ENCODE data around the gene GATAD2B. TPM values are rescaled to one million over a fixed set of nuclear protein-coding genes. Genes with fewer than 3 reads are reported as not detected.

The GATAD2B gene
- polyA plus RNA-seq, 1 experiment: 4.8 TPM

DNA sequence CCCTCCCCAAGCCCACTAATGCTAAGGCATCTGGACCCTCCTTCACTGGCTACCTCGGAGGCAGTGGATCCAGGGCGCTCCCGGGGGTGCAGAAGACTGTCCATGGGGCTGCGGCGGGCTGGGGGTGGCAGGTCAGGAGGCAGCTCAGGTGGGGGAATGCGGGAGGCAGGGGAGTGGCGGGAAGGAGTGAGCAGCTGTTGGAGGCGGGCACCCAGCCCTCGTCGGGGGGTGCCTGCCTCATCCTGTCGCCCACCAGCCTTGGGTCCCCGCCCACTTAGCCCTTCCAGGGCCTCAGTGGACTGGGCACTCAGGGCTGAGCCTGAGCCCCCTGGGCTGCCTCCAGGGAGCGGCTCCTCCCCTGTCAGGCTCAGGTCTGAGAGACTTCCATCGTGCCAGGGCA, 10.7 kb upstream of the GATAD2B start:
- no peaks in the 10 kb centered on the region for H3K27me3 ChIP-seq (ENCODE audit: control insufficient read depth, insufficient read depth, low read length)
- H3K9me3 ChIP-seq (ENCODE audit: control insufficient read depth, insufficient read depth, low read length): no peaks in the 10 kb centered on the region
- H3K27ac ChIP-seq (ENCODE audit: low read depth, low read length): no peak overlapping the region
- POLR2A ChIA-PET: no interaction called here
- no peak for DNase-seq (ENCODE audit: low read depth, low spot score)
- H3K4me3 ChIP-seq (ENCODE audit: low read depth, low read length): no peak overlapping the region
- TF ChIP-seq, protein P1, sequence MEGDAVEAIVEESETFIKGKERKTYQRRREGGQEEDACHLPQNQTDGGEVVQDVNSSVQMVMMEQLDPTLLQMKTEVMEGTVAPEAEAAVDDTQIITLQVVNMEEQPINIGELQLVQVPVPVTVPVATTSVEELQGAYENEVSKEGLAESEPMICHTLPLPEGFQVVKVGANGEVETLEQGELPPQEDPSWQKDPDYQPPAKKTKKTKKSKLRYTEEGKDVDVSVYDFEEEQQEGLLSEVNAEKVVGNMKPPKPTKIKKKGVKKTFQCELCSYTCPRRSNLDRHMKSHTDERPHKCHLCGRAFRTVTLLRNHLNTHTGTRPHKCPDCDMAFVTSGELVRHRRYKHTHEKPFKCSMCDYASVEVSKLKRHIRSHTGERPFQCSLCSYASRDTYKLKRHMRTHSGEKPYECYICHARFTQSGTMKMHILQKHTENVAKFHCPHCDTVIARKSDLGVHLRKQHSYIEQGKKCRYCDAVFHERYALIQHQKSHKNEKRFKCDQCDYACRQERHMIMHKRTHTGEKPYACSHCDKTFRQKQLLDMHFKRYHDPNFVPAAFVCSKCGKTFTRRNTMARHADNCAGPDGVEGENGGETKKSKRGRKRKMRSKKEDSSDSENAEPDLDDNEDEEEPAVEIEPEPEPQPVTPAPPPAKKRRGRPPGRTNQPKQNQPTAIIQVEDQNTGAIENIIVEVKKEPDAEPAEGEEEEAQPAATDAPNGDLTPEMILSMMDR (IDR thresholded peaks at IDR 0.05; ENCODE audit: low read depth, low read length): no peak
- CTCF ChIA-PET: no interaction called here

DNA sequence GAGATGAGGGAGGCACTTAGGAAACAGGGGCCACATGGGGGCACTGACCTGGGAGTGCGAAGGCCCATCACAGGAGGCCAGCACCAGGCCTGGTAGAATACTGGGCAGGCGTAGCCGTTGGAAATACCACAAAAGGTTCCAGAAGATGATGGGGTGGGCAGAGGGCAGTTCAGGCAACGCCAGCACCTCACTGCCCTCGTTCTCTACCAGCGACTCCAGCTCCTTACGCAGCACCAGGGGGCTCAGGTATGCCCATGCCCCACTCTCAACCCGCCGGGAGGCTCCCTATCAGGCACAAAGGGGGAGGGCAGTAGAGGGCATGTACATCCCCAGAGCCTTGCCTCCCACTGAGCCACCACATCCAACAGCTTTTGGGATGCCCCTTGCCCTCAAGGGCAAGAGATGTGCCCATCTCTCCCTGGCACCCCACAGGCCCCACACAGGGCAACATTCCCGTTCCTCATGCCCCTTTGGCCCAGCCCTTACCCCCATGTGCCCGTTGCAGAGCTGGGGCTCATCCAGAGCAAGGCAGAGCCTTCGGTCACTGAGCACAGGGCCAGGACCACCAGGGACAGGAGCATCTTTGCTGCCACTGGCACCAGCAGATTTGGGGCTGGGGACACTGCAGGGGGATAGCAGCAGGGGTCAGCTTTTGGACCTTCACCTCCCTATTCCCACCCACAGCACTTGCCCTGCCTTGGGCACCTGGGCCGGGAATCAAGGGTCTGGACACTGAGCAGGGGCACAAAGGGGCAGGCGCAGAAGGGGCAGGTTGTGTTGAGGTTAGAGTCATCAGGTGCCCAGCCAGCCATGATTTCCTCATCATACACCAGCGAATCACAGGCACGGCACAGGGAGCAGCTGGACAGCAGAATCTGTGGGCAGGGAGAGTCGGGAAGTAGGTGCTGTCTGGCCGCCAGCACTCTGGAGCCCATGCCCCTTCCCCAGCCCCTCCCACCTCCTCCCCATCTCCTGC, 9.7 kb upstream of the GATAD2B start:
- Histone ChIP-seq H3K27ac (ENCODE audit: low read depth, low read length) (no peak overlapping the region), H3K4me3 (ENCODE audit: low read depth, low read length) (no peak overlapping the region), H3K9me3 (ENCODE audit: control insufficient read depth, insufficient read depth, low read length) (no peaks in the 10 kb centered on the region), H3K27me3 (ENCODE audit: control insufficient read depth, insufficient read depth, low read length) (no peaks in the 10 kb centered on the region)
- no peak for DNase-seq (ENCODE audit: low read depth, low spot score)
- TF ChIP-seq, protein P1 (IDR thresholded peaks at IDR 0.05; ENCODE audit: low read depth, low read length): no peak
- CTCF ChIA-PET: interaction anchor here (0.6 kb wide), 1 partner anchor 186 kb away, joined by 3 read pairs; no protein-coding TSS in a partner anchor
- POLR2A ChIA-PET: no interaction called here

DNA sequence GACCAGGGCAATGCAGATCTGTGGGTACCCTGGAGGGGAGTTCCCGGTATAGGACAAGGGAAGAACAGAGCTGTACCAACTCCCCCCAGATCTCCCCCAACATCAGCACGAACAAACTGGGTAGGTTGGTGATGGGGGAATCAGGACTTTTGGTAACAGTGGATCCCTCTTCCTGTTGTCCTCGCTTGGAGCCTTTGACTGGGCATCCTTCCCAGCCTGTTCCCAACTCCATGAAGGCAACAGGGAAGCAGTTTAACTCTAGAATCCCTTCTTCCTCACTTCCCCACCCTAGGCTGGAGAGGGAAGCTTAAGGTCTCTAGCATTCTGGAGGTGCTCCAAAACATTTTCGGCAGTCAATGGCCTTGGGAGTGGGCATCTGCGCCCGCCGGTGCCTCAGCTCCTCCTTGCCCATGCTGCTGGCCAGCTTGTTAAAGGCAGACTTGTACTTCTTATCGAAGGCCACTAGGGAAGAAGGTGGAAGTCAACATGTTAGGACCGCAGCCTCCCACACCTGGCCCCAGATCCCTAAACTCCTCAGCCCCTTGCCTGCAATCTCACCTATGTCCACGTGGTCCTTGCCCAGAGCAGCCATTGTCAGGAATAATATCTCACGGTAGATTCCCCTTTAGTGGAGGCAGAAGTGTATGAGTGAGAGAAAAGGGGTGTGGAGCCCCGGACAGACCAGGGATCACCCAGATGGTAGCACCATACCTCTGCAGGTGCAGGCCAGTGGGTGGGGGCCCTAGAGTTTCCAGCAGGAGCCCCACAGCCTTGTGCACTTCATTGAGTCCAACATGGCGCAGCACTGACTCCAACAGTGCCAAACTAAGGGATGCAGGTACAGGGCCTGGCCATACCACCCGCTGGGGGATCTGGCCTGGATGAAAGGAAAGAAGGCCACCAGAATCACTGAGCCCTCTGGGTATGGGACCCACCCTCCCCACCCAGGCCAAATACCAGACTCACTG, 7.5 kb upstream of the GATAD2B start:
- CTCF ChIA-PET: interaction anchor here (0.8 to 1.0 kb wide), 3 partner anchors 16 to 56 kb away, joined by 3 to 4 read pairs (median 3); partner anchors contain the start of genes DENND4B and RAB13
- H3K27ac ChIP-seq (ENCODE audit: low read depth, low read length): no peak overlapping the region
- H3K9me3 ChIP-seq (ENCODE audit: control insufficient read depth, insufficient read depth, low read length): no peaks in the 10 kb centered on the region
- TF ChIP-seq, protein P1 (IDR thresholded peaks at IDR 0.05; ENCODE audit: low read depth, low read length): no peak
- no peak for DNase-seq (ENCODE audit: low read depth, low spot score)
- H3K27me3 ChIP-seq (ENCODE audit: control insufficient read depth, insufficient read depth, low read length): no peaks in the 10 kb centered on the region
- H3K4me3 ChIP-seq (ENCODE audit: low read depth, low read length): no peak overlapping the region
- POLR2A ChIA-PET: interaction anchor here (1.3 kb wide), 1 partner anchor 28 kb away, joined by 3 read pairs; the partner anchor contains the start of gene CRTC2

DNA sequence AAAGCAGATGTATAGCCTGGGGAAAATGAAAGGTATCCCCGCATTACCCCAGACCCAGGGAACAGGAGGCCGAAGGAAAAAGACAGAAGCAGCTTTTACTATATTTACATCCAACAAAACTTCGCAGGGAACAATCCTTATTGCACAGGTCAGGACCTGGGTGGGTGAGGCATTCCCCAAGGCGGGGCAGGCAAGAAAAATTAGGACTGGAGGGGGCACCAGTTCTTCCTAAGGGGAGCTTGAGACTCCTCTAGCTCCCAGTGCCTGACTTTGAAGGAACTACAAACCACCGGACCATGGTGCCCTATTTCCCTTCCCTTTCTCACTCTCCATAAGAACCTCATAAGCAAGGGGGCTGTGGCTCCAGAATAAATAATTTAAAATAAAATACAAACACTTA, 6.7 kb upstream of the GATAD2B start:
- H3K27ac ChIP-seq (ENCODE audit: low read depth, low read length): no peak overlapping the region
- POLR2A ChIA-PET: interaction anchor here (0.5 to 1.3 kb wide), 3 partner anchors 17 to 29 kb away, joined by 3 to 5 read pairs (median 4); partner anchors contain the start of gene CRTC2

More for the DNA sequence above, 6.7 kb upstream of the GATAD2B start:
- H3K27me3 ChIP-seq (ENCODE audit: control insufficient read depth, insufficient read depth, low read length): no peaks in the 10 kb centered on the region
- CTCF ChIA-PET: interaction anchor here (0.8 kb wide), 1 partner anchor 57 kb away, joined by 4 read pairs; the partner anchor contains the start of gene RAB13
- TF ChIP-seq, protein P1 (IDR thresholded peaks at IDR 0.05; ENCODE audit: low read depth, low read length): no peak
- no peaks in the 10 kb centered on the region for H3K9me3 ChIP-seq (ENCODE audit: control insufficient read depth, insufficient read depth, low read length)
- H3K4me3 ChIP-seq (ENCODE audit: low read depth, low read length): no peak overlapping the region
- DNase-seq (ENCODE audit: low read depth, low spot score): no peak

Data from AG04450 (cell line).